ENCODE measurements around the gene TRIM32. TPM values are rescaled to one million over a fixed set of nuclear protein-coding genes. Genes with fewer than 3 reads are reported as not detected.

Gene TRIM32
- total RNA-seq, 4 donors from 2014 or later, result 12.4 to 35.7 (median 25.4) TPM

DNA sequence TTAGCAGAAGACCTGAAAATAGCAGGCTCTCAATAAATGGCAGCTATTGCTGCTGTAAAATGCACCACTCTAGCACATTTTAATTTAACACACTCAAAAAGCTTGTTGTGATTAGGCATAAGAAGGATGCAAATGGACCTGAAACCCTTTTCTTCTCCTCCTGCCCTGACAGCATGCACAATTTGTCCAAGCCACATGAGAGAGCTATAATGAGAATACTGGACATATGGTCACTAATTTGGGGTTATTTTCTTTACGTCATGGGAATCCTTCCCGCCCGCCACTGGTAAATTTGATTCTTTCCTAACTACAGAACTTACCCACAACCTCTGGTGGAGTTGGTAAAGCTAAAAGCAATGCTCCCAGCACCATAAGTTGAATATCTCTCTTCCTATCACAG is 62.1 kb downstream of the TRIM32 start:
- no peak overlapping the region for H3K4me3 ChIP-seq
- TF ChIP-seq, protein P1, sequence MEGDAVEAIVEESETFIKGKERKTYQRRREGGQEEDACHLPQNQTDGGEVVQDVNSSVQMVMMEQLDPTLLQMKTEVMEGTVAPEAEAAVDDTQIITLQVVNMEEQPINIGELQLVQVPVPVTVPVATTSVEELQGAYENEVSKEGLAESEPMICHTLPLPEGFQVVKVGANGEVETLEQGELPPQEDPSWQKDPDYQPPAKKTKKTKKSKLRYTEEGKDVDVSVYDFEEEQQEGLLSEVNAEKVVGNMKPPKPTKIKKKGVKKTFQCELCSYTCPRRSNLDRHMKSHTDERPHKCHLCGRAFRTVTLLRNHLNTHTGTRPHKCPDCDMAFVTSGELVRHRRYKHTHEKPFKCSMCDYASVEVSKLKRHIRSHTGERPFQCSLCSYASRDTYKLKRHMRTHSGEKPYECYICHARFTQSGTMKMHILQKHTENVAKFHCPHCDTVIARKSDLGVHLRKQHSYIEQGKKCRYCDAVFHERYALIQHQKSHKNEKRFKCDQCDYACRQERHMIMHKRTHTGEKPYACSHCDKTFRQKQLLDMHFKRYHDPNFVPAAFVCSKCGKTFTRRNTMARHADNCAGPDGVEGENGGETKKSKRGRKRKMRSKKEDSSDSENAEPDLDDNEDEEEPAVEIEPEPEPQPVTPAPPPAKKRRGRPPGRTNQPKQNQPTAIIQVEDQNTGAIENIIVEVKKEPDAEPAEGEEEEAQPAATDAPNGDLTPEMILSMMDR (IDR thresholded peaks at IDR 0.05), result no peak
- no peak for TF ChIP-seq POLR2A (IDR thresholded peaks at IDR 0.05)
- no peak for DNase-seq
- no peaks in the 10 kb centered on the region for H3K36me3 ChIP-seq
- H3K27ac ChIP-seq, result no peak overlapping the region
- no peaks in the 10 kb centered on the region for H3K9me3 ChIP-seq
- no peaks in the 10 kb centered on the region for H3K4me1 ChIP-seq
- no peaks in the 10 kb centered on the region for H3K27me3 ChIP-seq

- no peaks in the 10 kb centered on the region for H3K9me3 ChIP-seq
- H3K4me1 ChIP-seq, result no peaks in the 10 kb centered on the region
Observed at GRCh38 chr9:116749772-116750171, 62.7 kb downstream of the TRIM32 start.

GRCh38 chr9:116750510-116750909 is 63.4 kb downstream of the TRIM32 start:
- Histone ChIP-seq H3K9me3 (no peaks in the 10 kb centered on the region), H3K27ac (no peak overlapping the region), H3K4me1 (no peaks in the 10 kb centered on the region), H3K27me3 (no peaks in the 10 kb centered on the region), H3K4me3 (no peak overlapping the region), H3K36me3 (no peaks in the 10 kb centered on the region)
- DNase-seq, result no peak
- TF ChIP-seq POLR2A (IDR thresholded peaks at IDR 0.05), result no peak
- TF ChIP-seq, protein P1 (IDR thresholded peaks at IDR 0.05), result no peak

More at GRCh38 chr9:116749772-116750171, 62.7 kb downstream of the TRIM32 start:
- Histone ChIP-seq H3K27me3 (no peaks in the 10 kb centered on the region), H3K27ac (no peak overlapping the region), H3K36me3 (no peaks in the 10 kb centered on the region), H3K4me3 (no peak overlapping the region)
- DNase-seq, result no peak
- no peak for TF ChIP-seq POLR2A (IDR thresholded peaks at IDR 0.05)
- TF ChIP-seq, protein P1 (IDR thresholded peaks at IDR 0.05), result no peak

Data from Peyer's patch (tissue), 4 donors.